Ascending aorta (tissue), 2 donors: ENCODE data around the gene DDX39A. TPM values are rescaled to one million over a fixed set of nuclear protein-coding genes. Genes with fewer than 3 reads are reported as not detected.
"Not testable (repeated sequence)": the region's sequence is repeated elsewhere in the genome, so short reads cannot be mapped to it uniquely, and the experiment has no call there.

Experiments used
- DNase-seq, 2 donors: peaks; one replicate each; pipeline ENCODE4 v3.0.0-alpha.2; 2019; ENCODE audit warnings: low spot score in 2 of 2
- H3K27ac ChIP-seq, 2 donors: fragments of 200-600 bp; sonication (generic); one replicate each; pipeline ENCODE4 v1.5.1; 2016 to 2017; ENCODE audit warnings: mild to moderate bottlenecking in 1 of 2
- H3K27me3 ChIP-seq: fragments of 200-600 bp; sonication (generic); one replicate; pipeline ENCODE4 v1.5.1; 2017
- H3K36me3 ChIP-seq, 2 donors: fragments of 200-600 bp; sonication (generic); one replicate each; pipeline ENCODE4 v1.5.1; 2016
- H3K4me1 ChIP-seq, 2 donors: fragments of 200-600 bp; sonication (generic); one replicate each; pipeline ENCODE4 v1.5.1; 2016 to 2017; ENCODE audit warnings: mild to moderate bottlenecking in 1 of 2
- H3K4me3 ChIP-seq, 2 donors: fragments of 200-600 bp; sonication (generic); one replicate each; pipeline ENCODE4 v1.5.1; 2016 to 2017; ENCODE audit warnings: mild to moderate bottlenecking in 1 of 2
- H3K9me3 ChIP-seq, 2 donors: fragments of 200-600 bp; sonication (generic); one replicate each; pipeline ENCODE4 v1.5.1; 2016
- intact Hi-C: fragments of 100-400 bp; cut with DNase I; formaldehyde crosslinking; loops from one replicate; pipeline ENCODE4 v1.15.1; 2023
- total RNA-seq: library from RNA; depleted of rRNA; stranded (reverse); fragments of >200 nt; gene quantifications from one replicate; pipeline ENCODE4 v1.1.0, GENCODE V29; 2016
- TF ChIP-seq, protein P1 (sequence below), 3 experiments: fragments of 200-600 bp in 2 of 3; fragments of 450-650 bp in 1 of 3; sonication (generic) in 2 of 3; IDR thresholded peaks; one replicate each; pipeline ENCODE4 v1.5.1; 2016 to 2019; ENCODE audit warnings: antibody characterized with exemption in 3 of 3, mild to moderate bottlenecking in 1 of 3, moderate library complexity in 1 of 3

Gene DDX39A
- total RNA-seq, 1 donor from 2014 or later, result 83.4 TPM

DNA sequence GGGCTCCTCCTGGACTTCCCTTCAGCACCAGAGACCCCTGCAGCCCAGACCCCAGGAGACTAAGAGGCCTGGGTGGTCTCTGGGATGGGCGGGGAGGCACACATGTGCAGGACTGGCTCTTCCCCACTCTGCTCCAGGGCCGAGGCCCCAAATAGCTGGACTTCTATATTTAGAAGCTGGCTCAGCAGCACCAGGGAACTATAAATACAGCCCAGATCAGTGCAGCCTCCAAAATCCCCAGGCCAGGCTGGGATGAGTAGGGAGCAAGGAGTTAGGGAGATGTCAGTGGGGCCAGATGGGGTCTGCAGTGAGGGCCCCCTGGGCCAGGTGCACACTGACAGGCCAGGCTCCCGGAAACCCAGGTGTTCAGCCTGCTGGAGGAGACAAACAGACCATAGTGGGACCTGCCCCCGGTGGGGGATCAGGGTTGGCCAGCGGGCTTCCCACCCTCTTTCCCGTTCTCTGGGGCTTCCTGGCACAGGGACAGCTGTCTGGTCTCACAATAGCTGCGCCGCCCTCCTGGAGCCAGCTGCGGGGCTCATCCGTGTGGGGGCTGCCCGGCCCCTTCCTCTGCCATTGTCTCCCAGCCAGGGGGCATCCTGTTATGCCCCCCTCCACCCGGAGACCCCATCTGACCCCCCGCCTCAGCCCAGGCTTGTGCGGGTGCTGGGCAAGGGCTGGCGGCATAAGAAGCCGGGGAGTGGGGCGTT is 43.4 kb downstream of the DDX39A start:
- TF ChIP-seq, protein P1, sequence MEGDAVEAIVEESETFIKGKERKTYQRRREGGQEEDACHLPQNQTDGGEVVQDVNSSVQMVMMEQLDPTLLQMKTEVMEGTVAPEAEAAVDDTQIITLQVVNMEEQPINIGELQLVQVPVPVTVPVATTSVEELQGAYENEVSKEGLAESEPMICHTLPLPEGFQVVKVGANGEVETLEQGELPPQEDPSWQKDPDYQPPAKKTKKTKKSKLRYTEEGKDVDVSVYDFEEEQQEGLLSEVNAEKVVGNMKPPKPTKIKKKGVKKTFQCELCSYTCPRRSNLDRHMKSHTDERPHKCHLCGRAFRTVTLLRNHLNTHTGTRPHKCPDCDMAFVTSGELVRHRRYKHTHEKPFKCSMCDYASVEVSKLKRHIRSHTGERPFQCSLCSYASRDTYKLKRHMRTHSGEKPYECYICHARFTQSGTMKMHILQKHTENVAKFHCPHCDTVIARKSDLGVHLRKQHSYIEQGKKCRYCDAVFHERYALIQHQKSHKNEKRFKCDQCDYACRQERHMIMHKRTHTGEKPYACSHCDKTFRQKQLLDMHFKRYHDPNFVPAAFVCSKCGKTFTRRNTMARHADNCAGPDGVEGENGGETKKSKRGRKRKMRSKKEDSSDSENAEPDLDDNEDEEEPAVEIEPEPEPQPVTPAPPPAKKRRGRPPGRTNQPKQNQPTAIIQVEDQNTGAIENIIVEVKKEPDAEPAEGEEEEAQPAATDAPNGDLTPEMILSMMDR (IDR thresholded peaks at IDR 0.05), result no peak
- peaks cover 9 to 49% of the 10 kb centered on the region in 2 donors for H3K4me1 ChIP-seq

DNA sequence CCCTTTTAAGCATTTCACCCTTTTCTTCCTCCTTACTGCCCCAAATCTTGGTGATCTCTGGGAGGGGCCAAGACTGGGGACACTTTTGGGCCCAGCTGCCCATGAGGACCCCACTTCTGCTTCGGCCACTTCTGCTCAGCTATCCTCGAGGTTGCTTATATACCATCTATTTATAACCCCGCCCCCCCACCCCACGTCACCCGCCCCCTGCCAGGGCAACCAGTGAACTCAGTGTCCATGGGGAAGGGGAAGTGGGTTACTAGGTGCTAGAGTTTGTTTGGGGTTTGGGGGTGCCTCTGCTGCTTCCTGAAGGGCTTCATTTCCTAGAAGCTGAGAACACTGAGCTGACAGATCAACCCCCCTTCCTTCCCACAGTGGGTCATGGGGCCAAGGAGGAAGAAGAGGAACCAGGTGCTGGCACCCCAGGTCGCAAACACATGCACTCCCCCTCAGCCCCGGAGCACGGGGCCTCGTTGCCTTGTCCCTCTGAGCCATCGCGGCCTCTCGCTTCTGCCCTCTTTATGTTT is 44.0 kb downstream of the DDX39A start:
- H3K4me3 ChIP-seq, result peak overlapping the region; percentile 8 to 51
- no peaks in the 10 kb centered on the region for H3K36me3 ChIP-seq
- peaks cover 11 to 50% of the 10 kb centered on the region in 2 donors for H3K4me1 ChIP-seq
- peak; percentile 62 to 78 for DNase-seq
- H3K27ac ChIP-seq, result peak overlapping the region; percentile 89 to 92
- H3K9me3 ChIP-seq, result no peaks in the 10 kb centered on the region
- intact Hi-C loops, result no loop called here
- H3K27me3 ChIP-seq, result no peaks in the 10 kb centered on the region
- TF ChIP-seq, protein P1 (IDR thresholded peaks at IDR 0.05), result no peak

More for the DNA sequence above, 43.4 kb downstream of the DDX39A start:
- Histone ChIP-seq H3K27me3 (no peaks in the 10 kb centered on the region), H3K9me3 (no peaks in the 10 kb centered on the region), H3K4me3 (peak overlapping the region; percentile 8 to 51), H3K27ac (peak overlapping the region; percentile 89 to 92), H3K36me3 (no peaks in the 10 kb centered on the region)
- peak; percentile 43 to 88 for DNase-seq
- intact Hi-C loops, result no loop called here

DNA sequence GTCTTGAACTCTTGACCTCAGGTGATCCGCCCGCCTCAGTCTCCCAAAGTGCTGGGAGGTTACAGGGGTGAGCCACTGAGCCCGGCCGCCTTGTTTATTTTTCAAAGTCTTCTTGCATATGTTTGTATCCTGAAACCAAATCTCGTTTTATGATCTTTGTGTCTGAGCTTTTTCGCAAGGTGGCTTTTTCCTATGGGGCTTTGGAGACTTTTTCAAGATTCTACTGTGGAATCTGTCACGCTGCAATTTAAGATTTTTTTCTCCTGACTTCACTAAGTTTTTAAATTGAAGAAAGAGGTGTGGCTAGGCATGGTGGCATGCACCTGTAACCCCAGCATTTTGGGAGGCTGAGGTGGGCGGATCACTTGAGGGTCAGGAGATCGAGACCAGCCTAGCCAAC is 44.8 kb downstream of the DDX39A start:
- Histone ChIP-seq H3K27ac (peak overlapping the region; percentile 89 to 92), H3K4me1 (peaks cover 15 to 51% of the 10 kb centered on the region in 2 donors)
- DNase-seq, intact Hi-C loops, H3K4me3 ChIP-seq, H3K36me3 ChIP-seq, H3K9me3 ChIP-seq, H3K27me3 ChIP-seq: not testable (repeated sequence)

DNA sequence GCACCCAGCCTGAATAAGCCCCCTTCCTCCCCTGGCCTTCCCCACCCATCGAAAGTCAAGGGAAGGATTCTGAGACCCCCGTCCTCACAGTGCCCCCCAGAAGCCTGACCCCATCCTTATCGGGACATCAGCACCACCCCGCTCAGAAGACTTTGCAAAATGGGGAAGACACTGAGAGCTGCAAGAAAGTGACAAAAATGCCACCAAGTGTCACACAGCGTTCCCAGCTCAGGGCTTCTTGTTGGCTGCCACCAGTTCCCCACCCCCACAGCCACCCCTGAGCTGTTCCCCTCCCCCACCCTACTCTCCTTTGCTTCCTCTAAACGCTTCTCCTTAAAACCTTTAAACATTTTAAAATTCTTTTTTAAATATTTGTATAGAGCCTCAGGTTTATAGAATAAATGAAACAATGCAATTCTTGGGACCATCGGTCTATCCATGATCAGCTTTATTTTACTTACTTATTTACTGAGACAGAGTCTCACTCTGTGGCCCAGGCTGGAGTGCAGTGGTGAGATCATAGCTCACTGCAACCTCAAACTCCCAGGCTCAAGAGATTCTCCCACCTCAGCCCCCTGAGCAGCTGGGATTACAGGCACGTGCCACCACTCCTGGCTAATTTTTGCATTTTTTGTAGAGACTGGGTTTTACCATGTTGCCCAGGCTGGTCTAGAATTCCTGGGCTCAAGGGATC is 46.6 kb downstream of the DDX39A start:
- H3K9me3 ChIP-seq, H3K27ac ChIP-seq, H3K27me3 ChIP-seq, intact Hi-C loops, H3K4me3 ChIP-seq, DNase-seq, H3K36me3 ChIP-seq: not testable (repeated sequence)
- H3K4me1 ChIP-seq, result peaks cover 12 to 40% of the 10 kb centered on the region in 2 donors

DNA sequence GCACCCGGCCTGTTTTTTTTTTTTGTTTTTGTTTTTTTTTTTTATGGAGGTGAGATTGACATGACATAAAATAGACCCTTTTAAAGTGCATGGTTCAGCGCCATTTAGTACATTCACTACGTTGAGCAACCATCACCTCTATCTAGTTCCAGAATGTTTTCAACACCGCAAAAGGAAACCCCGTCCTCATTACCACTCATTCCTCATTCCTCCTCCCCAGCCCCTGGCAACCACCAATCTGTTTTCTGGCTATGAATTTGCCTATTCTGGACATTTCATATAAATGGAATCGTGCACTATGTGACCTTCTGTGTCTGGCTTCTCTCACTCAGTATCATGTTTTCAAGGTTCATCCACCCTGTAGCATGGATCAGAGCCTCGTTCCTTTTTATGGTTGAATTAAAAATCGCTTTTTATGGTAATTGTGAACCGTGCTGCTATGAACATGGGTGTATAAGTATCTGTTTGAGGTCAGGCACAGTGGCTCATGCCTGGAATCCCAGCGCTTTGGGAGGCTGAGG is 47.8 kb downstream of the DDX39A start:
- intact Hi-C loops, result no loop called here
- no peak for DNase-seq

DNA sequence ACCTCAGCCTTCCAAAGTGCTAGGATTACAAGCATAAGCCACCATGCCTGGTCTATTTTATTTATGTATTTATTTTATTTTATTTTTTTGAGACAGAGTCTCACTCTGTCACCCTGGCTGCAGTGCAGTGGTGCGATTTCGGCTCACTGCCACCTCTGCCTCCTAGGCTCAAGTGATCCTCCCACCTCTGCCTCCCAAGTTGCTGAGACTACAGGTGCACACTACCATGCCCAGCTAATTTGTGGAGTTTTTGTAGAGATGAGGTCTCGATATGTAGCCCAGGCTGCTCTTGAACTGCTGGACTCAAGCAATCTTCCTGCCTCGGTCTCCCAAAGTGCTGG is 48.2 kb downstream of the DDX39A start:
- Histone ChIP-seq H3K9me3 (no peaks in the 10 kb centered on the region), H3K27me3 (no peaks in the 10 kb centered on the region), H3K4me1 (peaks cover 9 to 38% of the 10 kb centered on the region in 2 donors), H3K4me3 (no peak overlapping the region), H3K36me3 (no peaks in the 10 kb centered on the region), H3K27ac (peak overlapping the region; percentile 91 to 92)
- TF ChIP-seq, protein P1 (IDR thresholded peaks at IDR 0.05), result no peak
- no peak for DNase-seq
- intact Hi-C loops, result no loop called here

More for the DNA sequence above, 47.8 kb downstream of the DDX39A start:
- TF ChIP-seq, protein P1 (IDR thresholded peaks at IDR 0.05), result no peak
- peak overlapping the region; percentile 91 to 92 for H3K27ac ChIP-seq
- H3K4me1 ChIP-seq, result peaks cover 12 to 40% of the 10 kb centered on the region in 2 donors
- no peaks in the 10 kb centered on the region for H3K9me3 ChIP-seq
- H3K36me3 ChIP-seq, result no peaks in the 10 kb centered on the region
- H3K4me3 ChIP-seq, result no peak overlapping the region
- no peaks in the 10 kb centered on the region for H3K27me3 ChIP-seq
